Astrocyte of the spinal cord (primary cell): Measurements from ENCODE around the gene RALGPS1.

Source experiments
- DNase-seq: peaks from one replicate; pipeline ENCODE4 v3.0.0; 2011; ENCODE audit warnings: low read depth, low spot score
- H3K4me3 ChIP-seq: 2 replicates; pipeline ENCODE4 v1.5.1; 2011; ENCODE audit warnings: low read depth, mild to moderate bottlenecking, low read length, moderate library complexity
- CTCF ChIP-seq: IDR thresholded peaks from 2 replicates; pipeline ENCODE4 v1.5.1; 2012; ENCODE audit warnings: low read depth, mild to moderate bottlenecking, low read length, inconsistent platforms
- in situ Hi-C: cut with HindIII; loops from 2 replicates; pipeline ENCODE4 v1.10.0; 2017; ENCODE audit warnings: low sequenced_read_pairs

The RALGPS1 gene

GRCh38 chr9:127004946-127005769 lies 90.6 kb downstream of the RALGPS1 start:
- DNase-seq: peak; percentile 44
- in situ Hi-C loops: no loop called here
- no peak for TF ChIP-seq CTCF
- no peak overlapping the region for H3K4me3 ChIP-seq

GRCh38 chr9:127005770-127006314 lies 91.3 kb downstream of the RALGPS1 start:
- TF ChIP-seq CTCF: no peak
- H3K4me3 ChIP-seq: no peak overlapping the region
- in situ Hi-C loops: no loop called here
- DNase-seq: no peak

GRCh38 chr9:127007638-127008037 lies 93.1 kb downstream of the RALGPS1 start:
- in situ Hi-C loops: no loop called here
- no peak for TF ChIP-seq CTCF
- no peak overlapping the region for H3K4me3 ChIP-seq
- no peak for DNase-seq

- DNase-seq: no peak
- in situ Hi-C loops: no loop called here
- no peak overlapping the region for H3K4me3 ChIP-seq
- TF ChIP-seq CTCF: no peak
Measured at GRCh38 chr9:127008076-127008475, 93.5 kb downstream of the RALGPS1 start.

GRCh38 chr9:127011772-127012171 lies 97.2 kb downstream of the RALGPS1 start:
- no peak for DNase-seq
- no peak overlapping the region for H3K4me3 ChIP-seq
- in situ Hi-C loops: no loop called here
- TF ChIP-seq CTCF: no peak

- H3K4me3 ChIP-seq: no peak overlapping the region
- in situ Hi-C loops: no loop called here
- no peak for TF ChIP-seq CTCF
- DNase-seq: no peak
Measured at GRCh38 chr9:127012250-127012649, 97.7 kb downstream of the RALGPS1 start.
